Measurements from ENCODE around the gene ADAM19. TPM values are rescaled to one million over a fixed set of nuclear protein-coding genes. Genes with fewer than 3 reads are reported as not detected.

ADAM19 gene
- total and polyA plus RNA-seq, 2 experiments from 2014 or later, result 9.1 to 13.2 TPM

DNA sequence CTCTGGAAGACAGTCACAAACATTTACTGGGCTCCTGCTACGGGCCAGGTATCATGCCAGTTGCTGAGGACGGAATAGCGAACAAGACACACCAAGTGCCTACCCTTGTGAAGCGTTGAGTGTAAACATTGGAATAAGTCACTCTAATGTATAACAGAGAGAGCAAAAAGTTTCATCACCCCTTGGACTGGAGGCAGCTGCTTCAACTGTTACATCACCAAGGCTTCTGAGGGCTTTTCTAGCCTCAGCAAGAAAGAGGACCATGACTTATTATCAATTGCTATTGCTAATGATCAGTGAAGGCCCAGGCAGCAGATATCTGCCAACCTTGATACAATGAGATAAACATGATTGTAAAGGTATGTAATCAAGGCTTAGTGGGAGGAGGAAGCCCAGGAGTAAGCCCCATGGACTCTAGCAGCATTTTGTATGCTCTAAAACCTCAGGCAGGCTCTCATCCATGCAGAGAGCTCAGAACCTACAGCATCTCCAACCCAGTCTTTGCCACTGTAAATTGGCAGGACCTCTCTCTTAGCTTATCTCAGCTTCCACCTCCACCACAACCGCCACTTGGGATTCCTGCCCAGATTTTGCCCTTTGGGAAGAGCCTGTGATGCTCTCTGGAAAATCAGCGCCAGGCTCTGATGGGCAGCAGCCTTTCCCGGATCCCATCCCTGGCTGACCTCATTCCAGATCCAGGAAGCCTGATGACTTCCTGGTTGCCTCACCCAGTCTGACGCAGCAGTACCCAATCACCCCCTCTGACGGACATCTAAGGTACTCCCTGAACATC lies 54.5 kb downstream of the ADAM19 start (continued):
- TF ChIP-seq, protein P1, sequence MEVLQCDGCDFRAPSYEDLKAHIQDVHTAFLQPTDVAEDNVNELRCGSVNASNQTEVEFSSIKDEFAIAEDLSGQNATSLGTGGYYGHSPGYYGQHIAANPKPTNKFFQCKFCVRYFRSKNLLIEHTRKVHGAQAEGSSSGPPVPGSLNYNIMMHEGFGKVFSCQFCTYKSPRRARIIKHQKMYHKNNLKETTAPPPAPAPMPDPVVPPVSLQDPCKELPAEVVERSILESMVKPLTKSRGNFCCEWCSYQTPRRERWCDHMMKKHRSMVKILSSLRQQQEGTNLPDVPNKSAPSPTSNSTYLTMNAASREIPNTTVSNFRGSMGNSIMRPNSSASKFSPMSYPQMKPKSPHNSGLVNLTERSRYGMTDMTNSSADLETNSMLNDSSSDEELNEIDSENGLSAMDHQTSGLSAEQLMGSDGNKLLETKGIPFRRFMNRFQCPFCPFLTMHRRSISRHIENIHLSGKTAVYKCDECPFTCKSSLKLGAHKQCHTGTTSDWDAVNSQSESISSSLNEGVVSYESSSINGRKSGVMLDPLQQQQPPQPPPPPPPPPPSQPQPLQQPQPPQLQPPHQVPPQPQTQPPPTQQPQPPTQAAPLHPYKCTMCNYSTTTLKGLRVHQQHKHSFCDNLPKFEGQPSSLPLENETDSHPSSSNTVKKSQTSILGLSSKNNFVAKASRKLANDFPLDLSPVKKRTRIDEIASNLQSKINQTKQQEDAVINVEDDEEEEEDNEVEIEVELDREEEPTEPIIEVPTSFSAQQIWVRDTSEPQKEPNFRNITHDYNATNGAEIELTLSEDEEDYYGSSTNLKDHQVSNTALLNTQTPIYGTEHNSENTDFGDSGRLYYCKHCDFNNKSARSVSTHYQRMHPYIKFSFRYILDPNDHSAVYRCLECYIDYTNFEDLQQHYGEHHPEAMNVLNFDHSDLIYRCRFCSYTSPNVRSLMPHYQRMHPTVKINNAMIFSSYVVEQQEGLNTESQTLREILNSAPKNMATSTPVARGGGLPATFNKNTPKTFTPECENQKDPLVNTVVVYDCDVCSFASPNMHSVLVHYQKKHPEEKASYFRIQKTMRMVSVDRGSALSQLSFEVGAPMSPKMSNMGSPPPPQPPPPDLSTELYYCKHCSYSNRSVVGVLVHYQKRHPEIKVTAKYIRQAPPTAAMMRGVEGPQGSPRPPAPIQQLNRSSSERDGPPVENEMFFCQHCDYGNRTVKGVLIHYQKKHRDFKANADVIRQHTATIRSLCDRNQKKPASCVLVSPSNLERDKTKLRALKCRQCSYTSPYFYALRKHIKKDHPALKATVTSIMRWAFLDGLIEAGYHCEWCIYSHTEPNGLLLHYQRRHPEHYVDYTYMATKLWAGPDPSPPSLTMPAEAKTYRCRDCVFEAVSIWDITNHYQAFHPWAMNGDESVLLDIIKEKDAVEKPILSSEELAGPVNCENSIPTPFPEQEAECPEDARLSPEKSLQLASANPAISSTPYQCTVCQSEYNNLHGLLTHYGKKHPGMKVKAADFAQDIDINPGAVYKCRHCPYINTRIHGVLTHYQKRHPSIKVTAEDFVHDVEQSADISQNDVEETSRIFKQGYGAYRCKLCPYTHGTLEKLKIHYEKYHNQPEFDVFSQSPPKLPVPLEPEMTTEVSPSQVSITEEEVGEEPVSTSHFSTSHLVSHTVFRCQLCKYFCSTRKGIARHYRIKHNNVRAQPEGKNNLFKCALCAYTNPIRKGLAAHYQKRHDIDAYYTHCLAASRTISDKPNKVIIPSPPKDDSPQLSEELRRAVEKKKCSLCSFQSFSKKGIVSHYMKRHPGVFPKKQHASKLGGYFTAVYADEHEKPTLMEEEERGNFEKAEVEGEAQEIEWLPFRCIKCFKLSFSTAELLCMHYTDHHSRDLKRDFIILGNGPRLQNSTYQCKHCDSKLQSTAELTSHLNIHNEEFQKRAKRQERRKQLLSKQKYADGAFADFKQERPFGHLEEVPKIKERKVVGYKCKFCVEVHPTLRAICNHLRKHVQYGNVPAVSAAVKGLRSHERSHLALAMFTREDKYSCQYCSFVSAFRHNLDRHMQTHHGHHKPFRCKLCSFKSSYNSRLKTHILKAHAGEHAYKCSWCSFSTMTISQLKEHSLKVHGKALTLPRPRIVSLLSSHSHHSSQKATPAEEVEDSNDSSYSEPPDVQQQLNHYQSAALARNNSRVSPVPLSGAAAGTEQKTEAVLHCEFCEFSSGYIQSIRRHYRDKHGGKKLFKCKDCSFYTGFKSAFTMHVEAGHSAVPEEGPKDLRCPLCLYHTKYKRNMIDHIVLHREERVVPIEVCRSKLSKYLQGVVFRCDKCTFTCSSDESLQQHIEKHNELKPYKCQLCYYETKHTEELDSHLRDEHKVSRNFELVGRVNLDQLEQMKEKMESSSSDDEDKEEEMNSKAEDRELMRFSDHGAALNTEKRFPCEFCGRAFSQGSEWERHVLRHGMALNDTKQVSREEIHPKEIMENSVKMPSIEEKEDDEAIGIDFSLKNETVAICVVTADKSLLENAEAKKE (CRISPR knock-in tag; IDR thresholded peaks at IDR 0.05), result no peak
- TF ChIP-seq CREB1 (CRISPR knock-in tag; IDR thresholded peaks at IDR 0.05; ENCODE audit: low read depth), result no peak

DNA sequence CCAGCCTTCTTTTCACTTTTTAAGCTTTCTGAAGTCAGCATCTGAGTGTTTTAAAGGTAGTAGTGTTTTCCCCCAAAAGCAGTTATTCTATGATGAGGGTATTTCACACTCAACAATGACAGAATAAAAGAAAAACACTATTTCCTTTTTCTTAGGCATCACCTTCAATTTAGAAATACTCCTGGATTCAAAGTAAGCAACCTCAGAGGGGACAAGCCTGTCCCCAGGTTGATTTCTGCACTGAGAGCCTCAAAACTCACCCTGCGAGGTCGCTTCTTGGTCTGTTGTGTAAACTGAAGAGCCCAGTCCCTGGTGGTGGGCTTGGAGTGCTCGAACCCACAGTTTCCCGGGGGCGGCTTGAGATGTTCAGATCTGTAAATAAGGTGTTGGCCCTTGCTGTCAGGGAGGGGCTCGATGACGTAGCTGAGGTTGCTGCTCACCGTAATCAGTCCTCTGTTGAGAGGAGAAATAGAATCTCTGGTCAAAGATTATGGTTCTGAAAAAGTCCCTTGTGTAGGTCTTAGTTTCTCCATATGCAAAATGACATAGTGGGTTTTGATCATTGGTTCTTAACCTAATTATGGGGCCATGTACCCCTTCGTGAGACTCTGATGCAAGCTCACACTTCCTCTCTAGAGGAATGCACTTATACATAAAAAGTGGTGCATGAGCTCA lies 55.9 kb downstream of the ADAM19 start:
- no peaks in the 10 kb centered on the region for H3K36me3 ChIP-seq (ENCODE audit: insufficient read depth)
- H3K79me2 ChIP-seq (replicated peaks; ENCODE audit: insufficient read depth), result no peaks in the 10 kb centered on the region
- Mint-ChIP-seq H3K4me3 (no peak overlapping the region), H3K36me3 (ENCODE audit: low read depth) (no peaks in the 10 kb centered on the region), H3K27ac (no peak overlapping the region), H3K4me1 (no peaks in the 10 kb centered on the region), H3K27me3 (ENCODE audit: insufficient read depth, low read depth, poor library complexity) (peaks cover 4% of the 10 kb centered on the region), H3K9me3 (no peaks in the 10 kb centered on the region)
- H3K27me3 ChIP-seq (ENCODE audit: insufficient read depth), result no peaks in the 10 kb centered on the region
- no peak for ATAC-seq
- H3F3A ChIP-seq (replicated peaks; ENCODE audit: low read depth), result no peaks in the 10 kb centered on the region
- no peak for DNase-seq (ENCODE audit: low spot score)
- no peak overlapping the region for H3K27ac ChIP-seq (ENCODE audit: low read depth)
- no peak overlapping the region for H2AFZ ChIP-seq
- no peak overlapping the region for H3K4me2 ChIP-seq
- H3K4me1 ChIP-seq (ENCODE audit: insufficient read depth), result no peaks in the 10 kb centered on the region
- 0 out of 2 replicates have a peak, but pooled peaks cover 6% of the 10 kb centered on the region for H3K9me2 ChIP-seq (ENCODE audit: insufficient read depth)
- H4K20me1 ChIP-seq (replicated peaks; ENCODE audit: insufficient read depth), result no peaks in the 10 kb centered on the region
- no peak overlapping the region for H3K4me3 ChIP-seq
- no peak for TF ChIP-seq EZH2 (IDR thresholded peaks at IDR 0.05; ENCODE audit: low read depth, unreplicated experiment)
- no peak for TF ChIP-seq CREB1 (CRISPR knock-in tag; IDR thresholded peaks at IDR 0.05; ENCODE audit: low read depth)
- TF ChIP-seq, protein P1 (CRISPR knock-in tag; IDR thresholded peaks at IDR 0.05), result no peak
- no peak for TF ChIP-seq ZNF114 (CRISPR knock-in tag; IDR thresholded peaks at IDR 0.05)
- no peak for TF ChIP-seq JUNB (IDR thresholded peaks at IDR 0.05; ENCODE audit: unreplicated experiment)

Data from GM23338 (cell line).